ENCODE data around the gene IGFBP1.

GRCh38 chr7:45937301-45937700, 49.0 kb downstream of the IGFBP1 start:
- TF ChIP-seq POLR2A (IDR thresholded peaks at IDR 0.05) (no peak), CTCF (IDR thresholded peaks at IDR 0.05) (no peak), EP300 (IDR thresholded peaks at IDR 0.05) (no peak)

Measured in stomach (tissue), 4 donors.